Measurements from ENCODE around the gene CLCN1. TPM values are rescaled to one million over a fixed set of nuclear protein-coding genes. Genes with fewer than 3 reads are reported as not detected.

CLCN1 gene
- total RNA-seq, 2 donors from 2014 or later: 0.11 TPM; not detected in 1

DNA sequence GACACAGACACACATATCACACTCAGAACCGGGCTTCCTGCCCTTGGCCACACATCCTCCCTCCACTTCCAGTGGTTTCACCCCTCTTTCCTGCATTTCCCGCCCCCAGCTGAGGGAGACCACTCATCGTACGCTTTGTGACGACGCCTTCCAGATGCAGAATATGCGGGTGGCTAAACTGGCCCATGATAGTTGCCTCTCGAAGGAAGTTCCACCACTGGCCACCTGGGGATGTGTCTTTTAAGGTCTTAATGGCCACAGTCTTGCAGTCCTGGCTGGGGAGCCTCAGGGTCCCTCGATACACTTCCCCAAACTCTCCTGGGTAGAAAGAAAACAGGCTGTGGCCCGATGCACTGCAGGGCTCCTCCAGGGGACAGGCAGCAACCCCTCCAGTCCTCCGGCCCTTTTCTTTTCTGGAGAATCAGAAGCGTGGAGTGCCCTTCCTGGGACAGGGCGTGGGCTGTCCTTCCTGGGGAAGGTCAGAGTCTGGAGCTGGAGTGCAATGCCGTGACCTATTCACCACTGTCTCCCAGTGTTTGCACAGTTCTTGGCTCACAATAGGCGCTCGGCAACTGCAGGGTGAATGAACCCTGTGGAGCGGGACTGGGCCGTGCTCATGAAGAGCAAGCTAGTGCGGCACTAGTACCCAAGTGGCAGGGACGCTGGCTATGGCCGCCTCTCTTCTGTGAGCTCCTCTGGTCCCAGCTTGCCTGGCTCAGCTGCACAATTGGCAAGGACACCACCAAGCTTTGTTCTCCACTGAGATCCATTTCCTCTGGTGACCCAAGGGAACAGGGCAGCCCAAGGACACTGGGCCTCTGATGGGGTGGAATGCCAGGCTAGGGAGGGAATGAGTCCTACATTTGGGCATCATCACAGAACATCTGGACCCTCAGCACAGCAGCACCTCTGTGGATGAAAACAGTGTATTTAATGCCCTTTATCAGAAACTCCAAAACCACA is 79.6 kb downstream of the CLCN1 start:
- peak overlapping the region; percentile 64 for H3K27ac Mint-ChIP-seq
- H3K36me3 Mint-ChIP-seq (ENCODE audit: low read depth): peaks cover 33% of the 10 kb centered on the region
- H3K4me1 Mint-ChIP-seq: peaks cover 5% of the 10 kb centered on the region

DNA sequence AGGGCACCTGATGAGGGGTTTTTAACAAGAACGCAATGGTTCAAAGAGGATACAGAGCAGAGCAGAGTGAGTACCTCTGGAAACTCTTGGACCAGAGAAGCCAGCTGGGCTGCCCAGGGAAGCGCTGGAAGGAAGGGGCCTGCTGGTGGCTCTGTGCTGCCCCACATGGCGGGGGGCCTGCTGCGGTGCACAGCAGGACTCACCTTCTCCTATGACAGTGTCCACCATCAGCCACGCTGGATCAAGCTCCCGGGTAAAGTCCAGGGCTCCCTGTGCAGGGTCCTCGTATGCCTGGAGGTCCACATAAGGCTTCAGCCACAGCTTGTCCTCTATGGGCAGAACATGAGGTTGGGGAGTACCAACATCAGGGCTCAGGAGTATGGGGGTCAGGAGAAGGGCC is 80.3 kb downstream of the CLCN1 start:
- Mint-ChIP-seq H3K4me1 (peaks cover 5% of the 10 kb centered on the region), H3K36me3 (ENCODE audit: low read depth) (peaks cover 26% of the 10 kb centered on the region), H3K4me3 (no peak overlapping the region), H3K27me3 (no peaks in the 10 kb centered on the region), H3K9me3 (no peaks in the 10 kb centered on the region), H3K27ac (no peak overlapping the region)
- ATAC-seq (replicated peaks): no peak

More for the DNA sequence above, 79.6 kb downstream of the CLCN1 start:
- ATAC-seq (replicated peaks): no peak
- Mint-ChIP-seq H3K9me3 (no peaks in the 10 kb centered on the region), H3K27me3 (no peaks in the 10 kb centered on the region), H3K4me3 (no peak overlapping the region)

DNA sequence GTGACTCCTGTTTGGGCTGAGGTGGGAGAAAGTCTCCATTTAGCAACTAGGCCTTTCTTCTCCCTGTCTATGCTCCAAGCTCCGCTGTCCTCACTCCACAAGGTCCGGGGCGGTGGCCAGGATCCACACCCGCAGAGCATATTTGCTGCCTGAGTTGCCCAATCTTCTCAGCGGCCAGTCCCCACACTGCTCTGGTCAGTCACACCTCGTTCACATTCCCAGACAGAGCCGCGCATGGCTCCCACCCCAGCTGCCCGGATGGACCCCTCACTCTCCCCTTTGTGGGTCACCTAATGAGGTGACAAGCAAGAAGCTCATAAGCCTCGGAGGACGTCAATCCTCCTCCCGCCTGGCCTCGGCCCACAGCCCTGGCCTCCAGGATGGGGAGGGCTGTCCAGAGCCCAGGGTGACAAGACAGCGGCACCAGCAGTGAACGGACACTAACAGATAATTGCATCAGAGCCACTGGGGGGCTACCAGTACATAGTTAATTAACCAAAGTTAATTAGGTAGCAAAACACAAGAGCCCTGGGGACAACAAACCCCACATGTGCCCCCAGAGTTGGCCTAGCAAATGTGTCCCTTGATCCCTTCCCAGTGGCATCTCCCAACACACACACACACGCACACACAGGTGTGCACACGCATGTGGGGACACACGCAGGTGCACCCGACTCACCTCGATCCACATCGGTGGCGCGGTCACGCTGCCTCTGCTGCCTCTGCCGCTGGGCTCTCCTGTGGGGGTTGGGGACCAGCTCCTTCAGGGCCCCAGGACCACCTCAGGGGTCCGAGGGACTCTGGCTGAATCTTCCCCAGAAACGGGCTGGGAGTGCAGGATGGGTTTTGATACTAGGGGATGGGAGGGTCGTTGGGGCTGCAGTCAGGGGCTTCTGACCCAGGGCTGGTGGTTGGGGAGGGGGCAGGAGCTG is 81.0 kb downstream of the CLCN1 start:
- no peak overlapping the region for H3K27ac Mint-ChIP-seq
- H3K4me3 Mint-ChIP-seq: no peak overlapping the region
- H3K9me3 Mint-ChIP-seq: no peaks in the 10 kb centered on the region
- no peak for ATAC-seq (replicated peaks)
- peaks cover 18% of the 10 kb centered on the region for H3K36me3 Mint-ChIP-seq (ENCODE audit: low read depth)
- H3K4me1 Mint-ChIP-seq: peaks cover 5% of the 10 kb centered on the region
- H3K27me3 Mint-ChIP-seq: no peaks in the 10 kb centered on the region

DNA sequence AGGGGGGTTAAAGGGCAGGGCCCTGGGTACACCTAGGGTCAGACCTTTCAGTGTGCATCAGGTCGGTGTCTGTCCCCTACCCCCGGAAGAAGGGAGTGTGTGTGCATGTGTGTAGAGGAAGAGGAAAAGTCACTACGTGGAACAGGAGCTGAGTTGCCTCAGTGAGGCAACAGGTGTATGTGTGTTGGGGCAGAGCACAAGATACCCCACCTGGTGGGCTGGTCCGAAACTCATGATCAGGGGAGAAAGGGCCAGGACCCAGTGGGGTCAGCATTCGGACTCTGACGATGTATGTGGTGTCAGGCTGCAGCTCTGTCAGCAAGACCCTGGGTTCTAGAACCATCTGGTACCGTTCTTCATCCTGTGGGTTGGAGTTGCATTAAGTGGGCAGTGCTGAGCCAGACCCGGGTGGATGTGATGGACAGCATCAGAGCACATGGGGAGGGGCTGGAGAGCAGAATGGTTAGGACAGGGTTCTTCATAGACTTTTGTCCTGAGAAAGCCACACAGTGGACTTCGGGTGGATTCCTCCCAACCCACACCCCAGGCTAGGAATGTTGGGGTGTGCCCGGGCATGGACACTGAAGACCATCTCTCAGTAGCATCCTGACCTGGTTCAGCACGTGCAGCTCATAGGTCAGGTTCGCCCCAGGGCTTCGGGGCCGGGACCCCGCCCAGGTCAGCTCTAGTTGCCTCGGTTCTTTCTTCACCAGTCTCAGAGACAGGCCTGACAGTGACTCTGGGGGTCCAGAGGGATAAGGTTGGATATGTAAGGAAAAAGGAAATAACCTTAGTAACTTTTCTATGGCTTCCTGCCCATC is 82.0 kb downstream of the CLCN1 start:
- H3K4me3 Mint-ChIP-seq: no peak overlapping the region
- peaks cover 8% of the 10 kb centered on the region for H3K36me3 Mint-ChIP-seq (ENCODE audit: low read depth)
- no peak for ATAC-seq (replicated peaks)
- no peaks in the 10 kb centered on the region for H3K9me3 Mint-ChIP-seq
- H3K4me1 Mint-ChIP-seq: peaks cover 5% of the 10 kb centered on the region
- H3K27me3 Mint-ChIP-seq: no peaks in the 10 kb centered on the region
- peak overlapping the region; percentile 19 for H3K27ac Mint-ChIP-seq

DNA sequence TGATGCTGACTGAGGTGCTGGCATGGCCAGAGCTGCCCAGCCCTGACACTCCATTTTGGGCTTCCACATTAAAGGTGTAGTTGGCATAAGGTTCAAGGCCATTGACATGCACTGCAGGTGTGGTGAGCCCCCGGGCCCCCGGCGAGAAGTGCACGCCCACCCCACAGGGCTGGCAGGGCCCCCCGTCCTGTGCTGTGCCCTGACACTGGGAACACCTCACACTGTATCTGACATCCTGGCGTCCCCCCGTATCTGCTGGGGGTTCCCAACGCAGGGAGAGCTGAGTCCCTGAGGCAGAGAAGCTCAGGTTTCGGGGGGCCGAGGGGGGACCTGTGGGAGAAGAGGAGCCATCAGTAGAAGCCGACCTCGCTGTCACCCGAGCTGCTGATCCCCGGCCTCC is 82.7 kb downstream of the CLCN1 start:
- Mint-ChIP-seq H3K27me3 (no peaks in the 10 kb centered on the region), H3K4me3 (no peak overlapping the region), H3K4me1 (peaks cover 5% of the 10 kb centered on the region), H3K36me3 (ENCODE audit: low read depth) (peaks cover 6% of the 10 kb centered on the region), H3K27ac (no peak overlapping the region), H3K9me3 (no peaks in the 10 kb centered on the region)
- no peak for ATAC-seq (replicated peaks)

DNA sequence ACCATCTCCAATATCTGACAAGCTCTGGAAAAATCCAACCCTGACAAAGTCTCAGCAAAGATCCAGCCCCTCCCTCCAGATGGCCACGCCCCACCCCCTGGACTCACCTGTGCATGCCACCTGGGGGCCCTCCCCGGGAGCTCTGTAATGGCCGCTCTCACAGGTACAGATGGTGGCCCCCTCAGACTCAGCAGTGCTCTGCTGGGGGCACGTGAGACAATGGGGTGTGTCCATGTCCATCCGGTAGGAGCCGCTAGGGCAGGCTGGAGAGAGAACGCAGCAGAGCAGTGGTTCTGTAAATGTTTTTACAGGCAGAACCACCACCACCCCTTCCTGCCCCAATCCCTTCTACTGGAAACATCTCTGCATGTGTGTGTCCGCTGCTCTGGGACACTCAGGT is 83.2 kb downstream of the CLCN1 start:
- H3K27me3 Mint-ChIP-seq: no peaks in the 10 kb centered on the region
- H3K27ac Mint-ChIP-seq: no peak overlapping the region
- no peak for ATAC-seq (replicated peaks)
- H3K9me3 Mint-ChIP-seq: no peaks in the 10 kb centered on the region
- H3K36me3 Mint-ChIP-seq (ENCODE audit: low read depth): peaks cover 6% of the 10 kb centered on the region
- H3K4me1 Mint-ChIP-seq: peaks cover 5% of the 10 kb centered on the region
- no peak overlapping the region for H3K4me3 Mint-ChIP-seq

DNA sequence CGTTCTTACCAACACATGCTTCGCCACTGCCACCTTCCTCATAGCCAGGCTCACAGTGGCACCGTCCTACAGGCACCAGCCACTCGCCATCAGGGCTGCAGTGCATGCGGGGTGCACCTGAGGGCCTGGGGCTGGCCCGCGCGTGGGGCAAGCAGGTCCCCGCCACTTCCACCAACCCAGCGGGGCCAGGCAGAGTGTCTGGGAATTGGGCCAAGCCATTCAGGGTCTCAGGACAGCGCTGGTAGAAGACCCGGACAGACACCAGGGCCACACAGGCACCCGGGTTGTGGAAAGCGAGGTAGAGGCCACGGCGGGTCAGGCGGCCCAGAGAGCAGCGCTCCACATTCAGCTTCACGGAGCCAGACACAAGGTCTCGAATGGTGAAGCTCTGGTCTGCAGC is 83.7 kb downstream of the CLCN1 start:
- Mint-ChIP-seq H3K4me1 (peaks cover 7% of the 10 kb centered on the region), H3K4me3 (no peak overlapping the region), H3K9me3 (no peaks in the 10 kb centered on the region), H3K27me3 (no peaks in the 10 kb centered on the region), H3K36me3 (ENCODE audit: low read depth) (peaks cover 6% of the 10 kb centered on the region), H3K27ac (no peak overlapping the region)
- ATAC-seq (replicated peaks): no peak

DNA sequence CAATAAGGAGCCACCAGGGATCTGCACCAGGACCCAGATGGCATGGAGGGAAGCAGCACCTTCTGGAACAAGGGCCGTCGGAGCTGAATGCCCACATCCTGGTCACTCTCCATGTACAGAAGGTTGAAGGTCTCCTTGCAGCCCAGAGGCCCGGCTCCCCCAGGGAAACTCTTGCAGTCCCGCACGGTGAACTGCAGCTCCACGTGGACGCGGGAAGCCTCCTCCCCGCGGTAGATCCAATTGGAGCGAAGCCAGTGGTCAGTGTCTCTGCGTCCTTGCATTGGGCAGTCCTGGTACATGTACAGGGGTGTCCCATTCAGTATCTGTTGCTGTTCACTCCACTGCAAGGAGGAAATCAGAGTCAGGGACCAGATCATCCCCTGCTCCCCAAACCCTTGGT is 85.4 kb downstream of the CLCN1 start:
- Mint-ChIP-seq H3K27ac (no peak overlapping the region), H3K36me3 (ENCODE audit: low read depth) (no peaks in the 10 kb centered on the region), H3K4me3 (no peak overlapping the region), H3K9me3 (no peaks in the 10 kb centered on the region), H3K4me1 (peaks cover 15% of the 10 kb centered on the region), H3K27me3 (no peaks in the 10 kb centered on the region)
- no peak for ATAC-seq (replicated peaks)

Other genes starting within 250 kb of the CLCN1 start
- gene PIP, start 184.0 kb upstream of the CLCN1 start, total RNA-seq: not detected
- not detected for gene TAS2R39, start 132.7 kb upstream of the CLCN1 start, total RNA-seq
- gene TAS2R40, start 94.1 kb upstream of the CLCN1 start, total RNA-seq: not detected
- gene GSTK1, start 52.7 kb upstream of the CLCN1 start, total RNA-seq: 100 to 1,000 TPM; 214 to 269 TPM
- gene TMEM139, start 31.2 kb upstream of the CLCN1 start, total RNA-seq: 1 to 10 TPM in 1 of 2 donors, under 1 TPM in 1; 0.86 to 1.9 TPM
- gene CASP2, start 27.8 kb upstream of the CLCN1 start, total RNA-seq: 100 to 1,000 TPM; 110 to 119 TPM
- 1 to 10 TPM in 1 of 2 donors, under 1 TPM in 1; 0.85 to 1.1 TPM for gene FAM131B, start 46.6 kb downstream of the CLCN1 start, total RNA-seq
- 100 to 1,000 TPM; 116 to 146 TPM for gene ZYX, start 65.2 kb downstream of the CLCN1 start, total RNA-seq
- 1 to 10 TPM in 1 of 2 donors, under 1 TPM in 1; 0.65 to 1.8 TPM for gene EPHA1, start 92.7 kb downstream of the CLCN1 start, total RNA-seq
- not detected for gene TAS2R60, start 127.3 kb downstream of the CLCN1 start, total RNA-seq
- gene TAS2R41, start 161.8 kb downstream of the CLCN1 start, total RNA-seq: not detected

Measured in activated T-helper 17 cell treated with anti-CD3 and anti-CD28 coated beads, Interleukin-2, amount 50 U/mL, for 72 hours (primary cell).